HUDEP-2 (cell line): ENCODE measurements around the gene OVOL1.
A peak's percentile ranks its signal among the peaks of the same experiment; 100 is the strongest.
"Not testable (repeated sequence)": the region's sequence is repeated elsewhere in the genome, so short reads cannot be mapped to it uniquely, and the experiment has no call there.

Source experiments
- DNase-seq, 76 experiments: peaks; one replicate each; lab custom pipeline; 2025; ENCODE audit not compliant: unreplicated experiment in 76 of 76; lab: John Stamatoyannopoulos, UW

Gene OVOL1

DNA sequence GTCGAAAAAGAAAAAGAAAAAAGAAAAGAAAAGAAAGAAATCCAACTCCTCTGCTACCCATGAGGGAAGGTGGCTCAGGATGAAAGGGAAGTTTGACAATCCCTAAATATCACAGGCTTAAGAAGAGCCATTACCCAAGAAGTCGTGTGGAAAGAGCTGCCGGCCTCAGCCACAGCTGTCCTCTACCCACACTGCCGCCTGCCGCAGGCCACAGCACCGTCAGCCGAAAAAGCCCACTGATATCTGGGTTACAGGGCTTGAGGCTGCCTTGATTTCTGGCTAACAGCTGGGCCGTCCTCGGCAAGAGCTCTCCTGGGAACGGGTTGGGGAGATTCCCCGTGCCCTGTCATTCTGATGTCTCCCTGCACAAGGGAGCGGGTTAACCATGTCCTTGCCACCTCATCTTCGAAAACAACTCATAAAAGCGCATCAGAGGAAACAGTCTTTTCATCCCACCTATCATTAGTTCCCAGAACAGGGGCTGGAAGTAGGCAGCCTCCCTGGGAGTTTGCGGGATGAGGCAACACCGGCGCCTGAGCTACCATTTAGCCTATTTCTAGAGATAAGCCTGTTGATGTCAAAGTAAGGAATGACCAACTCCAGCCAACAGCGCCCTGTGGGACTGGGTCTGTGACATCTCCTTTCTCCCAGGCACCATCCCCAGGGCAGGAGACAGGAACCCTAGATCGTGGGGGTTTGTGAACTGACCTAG, 25.1 kb downstream of the OVOL1 start:
- DNase-seq, result no peak

DNA sequence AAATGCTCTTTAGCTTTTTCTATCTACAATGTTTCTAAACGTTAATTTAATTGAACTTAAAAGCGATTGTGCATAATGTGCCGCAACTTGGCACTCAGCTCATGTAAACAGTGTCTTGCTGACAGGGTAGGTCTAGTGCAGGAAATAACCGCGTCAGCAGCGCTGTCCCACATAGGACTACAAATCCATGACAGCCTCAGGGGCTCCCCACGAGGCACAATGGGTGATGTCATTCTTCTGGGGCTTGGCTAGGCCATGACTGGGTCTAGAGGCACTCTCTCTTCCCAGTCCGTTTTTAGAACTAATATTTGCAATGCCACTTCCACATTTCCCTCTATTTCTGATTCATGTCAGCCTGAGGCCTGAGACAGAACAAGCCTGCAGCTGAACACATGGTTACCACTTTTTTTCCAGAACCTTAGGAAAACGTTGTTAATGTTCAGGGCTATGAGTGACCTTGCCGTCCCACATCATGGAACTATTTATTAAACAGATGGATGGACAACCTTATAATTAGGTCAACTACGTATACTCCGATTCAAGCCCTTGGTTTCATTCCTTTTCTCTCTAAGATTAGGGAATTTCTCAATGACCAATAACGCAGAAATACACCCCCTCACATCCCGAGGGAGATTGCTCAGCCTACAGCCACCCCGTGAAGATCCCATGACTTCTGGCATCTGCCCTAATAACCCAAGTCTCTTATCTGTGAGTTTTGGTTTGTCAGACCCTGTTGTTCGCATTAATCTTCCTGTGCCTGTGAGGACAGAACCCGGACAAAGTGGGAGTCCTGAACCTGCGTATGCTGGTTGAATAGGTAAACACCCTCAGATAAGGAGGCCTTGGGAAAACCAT, 27.5 kb downstream of the OVOL1 start:
- DNase-seq, result no peak

DNA sequence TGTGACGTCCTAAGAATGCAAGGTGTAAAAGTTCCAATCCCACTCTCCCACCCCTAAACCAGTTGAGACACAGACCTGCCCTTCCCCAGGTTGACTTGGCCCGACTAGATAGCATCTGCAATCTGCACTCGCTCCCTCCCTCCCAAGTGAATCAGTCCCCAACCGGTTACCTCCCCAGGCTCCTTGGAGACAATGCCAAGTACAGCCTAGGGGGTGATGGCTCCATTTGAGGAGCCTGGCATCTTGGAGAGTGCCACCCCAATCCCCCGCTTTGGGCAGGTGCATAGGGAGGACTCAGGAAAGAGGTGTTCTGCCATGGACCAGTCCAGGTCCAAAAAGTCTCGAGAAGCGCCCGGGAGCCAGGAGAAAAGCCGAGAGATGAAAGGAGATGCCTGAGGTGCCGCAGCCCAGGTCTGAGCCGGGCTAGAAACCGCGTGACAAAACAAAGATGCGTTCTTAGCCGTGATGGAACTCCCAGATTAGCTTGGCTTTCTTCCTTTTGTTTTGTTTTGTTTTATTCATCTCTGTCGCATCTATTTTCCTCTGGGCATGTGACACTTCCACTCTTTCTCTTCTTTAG, 28.2 kb downstream of the OVOL1 start:
- DNase-seq, result no peak

DNA sequence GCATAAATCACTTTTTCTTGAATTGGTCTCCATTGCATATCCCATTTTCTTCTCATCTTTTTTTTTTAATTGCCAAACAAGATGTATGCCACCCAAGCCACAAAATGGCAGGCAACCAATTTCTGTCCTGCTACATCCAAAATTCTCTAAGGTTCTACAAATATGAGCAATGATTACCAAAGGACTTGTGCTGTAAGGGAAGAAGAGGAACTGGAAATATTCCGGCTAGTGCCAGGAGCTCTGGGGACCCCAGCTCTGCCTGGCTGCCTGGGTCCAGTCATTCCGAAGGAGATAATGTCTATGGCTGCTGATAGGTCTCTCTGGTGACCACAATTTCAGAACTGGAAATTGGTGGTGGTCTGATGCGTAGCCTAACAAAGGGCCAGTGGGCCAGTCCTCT, 29.8 kb downstream of the OVOL1 start:
- no peak for DNase-seq

DNA sequence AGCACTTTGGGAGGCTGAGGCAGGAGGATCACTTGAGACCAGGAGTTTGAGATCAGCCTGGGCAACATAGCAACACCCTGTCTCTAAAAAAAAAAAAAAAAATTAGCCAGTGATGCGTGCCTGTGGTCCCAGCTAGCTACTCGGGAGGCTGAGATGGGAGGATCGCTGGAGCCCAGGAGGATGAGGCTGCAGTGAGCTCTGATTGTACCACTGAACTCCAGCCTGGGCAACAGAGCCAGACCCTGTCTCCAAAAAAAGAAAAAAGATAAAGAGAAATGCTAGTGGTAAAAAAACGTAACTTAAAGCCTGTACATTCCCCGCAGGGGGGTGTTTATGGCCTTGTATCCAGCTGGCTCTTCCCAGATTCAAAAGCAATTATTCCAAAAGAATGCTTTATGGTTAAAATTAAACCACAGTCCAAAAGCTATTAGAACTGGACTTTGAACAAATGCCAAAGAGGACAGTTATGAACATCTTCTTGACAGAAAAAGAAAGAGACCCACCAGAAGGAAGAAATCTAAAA, 30.5 kb downstream of the OVOL1 start:
- DNase-seq, result no peak

DNA sequence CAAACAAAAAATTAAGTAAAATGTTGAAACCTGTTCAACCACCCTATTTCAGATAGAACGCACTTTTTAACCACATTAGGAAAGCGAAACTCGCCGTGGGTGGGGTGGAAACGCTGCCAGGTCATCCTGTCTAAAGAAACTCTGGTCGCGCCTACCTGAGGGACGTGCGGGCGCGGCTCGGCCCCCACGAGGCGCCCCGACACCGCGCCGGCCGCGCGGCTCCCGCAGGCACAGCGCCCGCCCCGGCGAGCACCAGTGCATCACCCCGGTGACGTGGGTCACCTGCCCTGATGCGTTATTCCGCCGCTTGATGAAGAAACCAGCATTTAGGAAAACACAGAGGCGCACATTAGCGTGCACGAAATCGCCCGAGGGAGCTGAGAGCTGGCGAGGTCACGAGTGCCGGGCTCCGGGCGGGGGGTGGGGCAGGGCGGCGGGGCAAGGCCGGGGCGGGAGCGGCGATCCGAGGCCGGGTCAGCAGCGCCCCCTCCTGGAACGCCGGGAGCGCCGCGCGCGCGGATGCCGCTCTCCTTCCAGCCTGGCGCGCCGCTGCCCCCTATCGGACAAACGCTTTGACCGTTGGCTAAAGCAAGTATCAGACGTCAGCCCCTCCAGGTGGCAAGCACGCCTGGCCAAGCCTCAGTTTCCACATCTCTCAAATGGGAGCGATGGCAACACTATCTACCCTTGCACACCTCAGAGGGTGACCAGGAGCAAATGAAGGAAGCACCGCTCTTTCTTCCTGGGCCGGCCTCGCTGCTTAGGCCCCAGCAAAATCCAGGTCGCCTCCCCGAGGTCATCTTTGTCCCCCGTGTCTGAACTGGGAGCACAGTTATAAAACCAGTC, 31.2 kb downstream of the OVOL1 start:
- DNase-seq, result peak in 74 of 76 experiments; percentile 35 to 95 (median 84)

DNA sequence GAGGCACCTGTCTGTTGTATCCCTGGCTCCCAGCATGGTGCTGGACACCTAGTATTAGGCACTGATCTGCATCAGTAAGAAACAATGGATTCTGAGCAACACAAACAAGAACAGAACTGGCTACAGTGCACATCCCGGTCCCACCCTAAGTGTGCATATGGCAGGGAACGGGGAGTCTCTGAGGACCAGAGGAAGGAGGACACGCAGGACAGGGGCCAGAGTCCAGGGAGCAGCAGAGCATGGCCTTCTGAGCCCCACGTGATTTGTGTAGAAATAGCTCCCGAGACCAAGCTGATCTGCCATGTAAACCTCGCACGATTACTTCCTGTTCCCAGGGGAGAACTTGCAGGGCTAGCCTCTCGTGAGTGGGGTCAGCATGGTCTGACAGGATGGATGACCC, 34.2 kb downstream of the OVOL1 start:
- DNase-seq, result no peak

DNA sequence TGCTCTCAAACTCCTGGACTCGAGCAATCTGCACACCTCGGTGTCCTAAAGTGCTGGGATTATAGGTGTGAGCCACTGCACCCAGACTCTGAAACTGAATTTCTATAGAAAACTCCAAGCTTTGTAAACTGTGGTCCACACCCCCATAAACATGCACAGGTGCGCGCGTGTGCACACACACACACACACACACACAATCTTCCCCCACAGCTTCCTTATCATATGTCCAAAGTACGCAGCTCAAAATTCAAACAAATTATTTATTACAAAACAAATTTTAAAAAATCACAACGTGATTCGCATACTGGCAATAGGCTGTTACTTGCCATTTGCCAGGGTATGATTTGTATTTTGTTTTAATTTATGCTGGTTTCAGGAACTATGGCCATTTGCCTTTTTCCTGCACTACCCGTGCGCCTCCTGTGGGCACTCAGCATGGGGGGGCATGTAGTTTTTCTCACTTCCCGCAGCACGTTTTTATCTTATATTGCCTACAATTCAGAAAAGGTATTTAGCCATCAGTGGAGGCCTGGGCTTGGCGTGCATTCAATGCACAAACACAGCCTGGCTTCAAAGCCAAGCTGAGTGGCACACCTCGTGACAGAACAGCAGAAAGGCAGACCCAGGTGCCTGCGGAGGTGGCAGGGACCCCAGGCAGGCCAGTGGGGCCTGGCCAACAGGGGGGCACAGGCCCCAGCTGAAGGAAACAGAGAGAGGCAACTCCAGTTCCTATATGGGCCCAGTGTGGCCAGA, 36.1 kb downstream of the OVOL1 start:
- no peak for DNase-seq

DNA sequence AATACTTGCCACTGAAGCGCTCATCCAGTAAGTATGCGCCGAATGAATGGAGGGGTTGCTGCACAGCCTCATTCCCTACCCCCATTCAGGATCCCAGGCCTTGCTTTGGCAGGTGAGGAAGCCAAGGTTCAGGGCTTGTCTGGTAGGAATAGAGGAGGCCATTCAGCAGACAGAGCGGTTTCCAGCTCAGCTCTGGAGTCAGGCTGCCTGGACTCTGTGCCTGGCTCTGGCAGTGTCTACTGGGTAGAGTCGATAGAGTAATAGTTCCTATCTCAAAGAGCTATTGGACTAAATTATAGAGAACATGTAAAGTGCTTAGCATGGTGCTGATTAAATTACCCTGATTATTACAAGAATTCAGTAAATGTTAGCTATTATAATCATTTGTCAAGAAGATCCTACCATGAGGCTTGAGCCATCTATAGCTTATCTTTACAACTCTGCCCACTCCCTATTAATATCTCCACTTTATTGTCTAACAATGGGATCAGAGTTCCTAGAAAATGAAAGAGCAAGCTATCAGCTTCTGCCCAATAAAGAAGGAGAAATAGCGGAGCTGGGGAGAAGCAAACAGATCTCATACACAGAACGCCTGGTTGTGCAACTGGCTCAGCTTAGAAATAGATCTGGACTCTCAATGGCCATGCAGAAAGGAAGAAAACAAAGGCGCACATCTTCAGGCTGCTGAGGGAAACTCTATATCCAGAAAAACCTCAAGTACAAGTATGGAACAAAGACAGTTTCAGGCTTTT, 40.3 kb downstream of the OVOL1 start:
- DNase-seq, result no peak

DNA sequence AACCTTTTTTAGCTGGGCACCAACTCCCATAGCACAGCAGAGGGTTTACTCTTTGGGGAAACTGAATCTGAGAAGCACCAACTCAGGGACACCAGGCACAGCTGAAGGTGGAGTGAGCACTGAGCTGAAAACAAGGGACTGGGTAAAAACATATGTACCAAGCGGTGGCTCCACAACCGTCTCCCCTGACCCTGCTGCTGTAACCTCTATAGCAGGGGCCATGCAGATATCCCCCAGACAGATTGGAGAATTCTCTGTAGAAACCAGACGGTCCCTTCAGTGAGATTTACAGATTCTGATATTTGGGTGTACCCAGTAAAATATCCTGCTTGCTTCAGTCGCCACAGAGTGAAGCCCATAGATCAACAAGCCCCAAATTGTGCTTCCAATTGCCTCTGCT, 42.6 kb downstream of the OVOL1 start:
- no peak for DNase-seq

DNA sequence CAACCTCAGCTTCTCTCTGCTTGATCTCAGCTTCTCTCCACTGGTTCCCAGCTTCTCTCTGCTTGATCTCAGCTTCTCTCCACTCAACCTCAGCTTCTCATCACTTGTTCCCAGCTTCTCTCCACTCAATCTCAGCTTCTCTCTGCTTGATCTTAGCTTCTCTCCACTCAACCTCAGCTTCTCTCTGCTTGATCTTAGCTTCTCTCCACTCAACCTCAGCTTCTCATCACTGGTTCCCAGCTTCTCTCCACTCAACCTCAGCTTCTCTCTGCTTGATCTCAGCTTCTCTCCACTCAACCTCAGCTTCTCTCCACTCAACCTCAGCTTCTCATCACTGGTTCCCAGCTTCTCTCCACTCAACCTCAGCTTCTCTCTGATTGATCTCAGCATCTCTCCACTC, 45.4 kb downstream of the OVOL1 start:
- DNase-seq, result not testable (repeated sequence)

DNA sequence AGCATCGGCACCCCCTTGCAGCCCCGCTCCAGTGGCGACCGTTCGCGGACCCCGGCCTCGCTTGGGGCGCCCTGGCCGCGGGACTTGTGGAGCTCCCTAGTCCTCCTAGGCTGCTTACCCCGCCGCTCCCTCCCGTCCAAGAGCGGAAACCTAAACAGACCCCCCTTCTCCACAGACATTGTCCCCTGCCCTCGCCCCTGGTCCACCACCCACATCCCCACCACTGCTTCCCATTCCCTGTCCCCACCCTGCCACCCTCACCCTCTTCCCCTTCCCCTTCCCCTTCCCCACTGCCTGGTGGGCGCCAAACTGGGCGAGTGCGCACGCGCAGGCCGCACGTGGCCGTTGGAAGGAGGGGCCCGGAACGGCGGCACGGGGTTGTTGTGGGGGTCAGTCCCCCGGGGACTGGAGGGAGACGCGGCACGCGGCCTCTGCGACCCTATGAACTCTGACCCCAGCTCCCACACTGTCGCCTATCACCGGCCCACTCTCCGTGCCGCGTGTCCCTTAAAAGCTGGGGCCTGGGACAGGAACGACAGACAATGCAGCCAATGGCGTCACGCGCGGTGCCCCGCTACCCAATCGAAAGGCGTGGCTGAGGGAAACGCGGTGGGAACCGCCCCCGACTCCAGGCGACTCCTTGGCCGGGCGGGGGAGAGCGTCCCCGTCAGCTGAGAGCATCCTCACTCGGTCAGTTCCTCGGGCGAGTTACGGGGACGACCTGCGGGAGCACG, 46.6 kb downstream of the OVOL1 start, which contains the start of gene SNX32:
SNX32 (plus strand) TSS at position 667 of the 734 bp plus-strand sequence. CDS start 103 bp downstream, outside the sequence.
- DNase-seq, result peak in 74 of 76 experiments; percentile 19 to 95 (median 90)

DNA sequence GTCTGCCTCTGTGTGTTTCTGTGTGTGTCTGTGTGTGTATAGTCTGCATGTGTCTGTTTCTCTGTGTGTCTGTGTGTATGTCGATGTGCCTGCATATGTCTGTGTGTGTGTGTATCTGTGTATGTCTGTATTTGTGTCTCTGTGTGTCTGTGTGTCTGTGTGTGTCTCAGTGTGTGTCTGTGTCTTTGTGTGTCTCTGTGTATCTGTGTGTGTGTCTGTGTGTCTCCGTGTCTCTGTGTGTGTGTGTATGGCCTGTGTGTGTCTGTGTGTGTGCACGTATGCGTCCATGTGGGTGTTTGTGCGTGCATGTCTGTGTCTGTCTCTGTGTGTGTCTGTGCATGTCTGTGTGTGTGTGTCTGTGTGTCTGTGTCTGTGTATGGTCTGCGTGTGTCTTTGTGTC, 47.3 kb downstream of the OVOL1 start:
- DNase-seq, result no peak

DNA sequence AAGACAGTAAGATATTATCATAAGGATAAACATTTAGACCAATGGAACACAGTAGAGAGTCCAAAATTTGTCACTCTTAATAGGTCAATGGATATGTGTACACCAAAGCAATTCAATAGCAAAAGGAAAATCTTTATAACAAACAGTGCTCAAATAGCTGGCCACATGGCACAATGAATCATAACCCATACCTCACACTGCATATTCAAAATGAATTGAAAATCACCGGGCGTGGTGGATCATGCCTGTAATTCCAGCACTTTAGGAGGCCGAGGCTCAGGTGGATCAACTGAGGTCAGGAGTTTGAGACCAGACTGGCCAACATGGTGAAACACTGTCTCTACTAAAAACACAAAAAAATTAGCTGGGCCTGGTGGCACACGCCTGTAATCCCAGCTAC, 55.3 kb downstream of the OVOL1 start:
- no peak for DNase-seq

DNA sequence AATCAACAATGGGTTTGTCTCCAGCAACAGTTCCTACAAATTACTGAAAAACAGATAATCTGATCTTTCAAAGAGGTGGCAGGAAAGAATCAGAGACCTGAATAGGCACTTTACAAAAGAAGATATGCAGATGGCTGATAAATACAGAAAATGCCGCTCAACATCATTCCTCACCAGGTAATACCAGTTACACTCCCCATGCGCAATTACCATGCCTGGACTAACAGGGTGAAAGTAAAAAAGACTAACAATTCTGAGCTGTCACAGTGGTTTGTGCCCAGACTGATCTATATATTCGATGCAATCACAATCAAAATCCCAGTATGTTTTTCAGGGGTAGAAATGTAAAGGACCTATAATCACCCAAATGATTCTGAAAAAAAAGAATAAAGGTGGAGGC, 56.9 kb downstream of the OVOL1 start:
- DNase-seq, result no peak

DNA sequence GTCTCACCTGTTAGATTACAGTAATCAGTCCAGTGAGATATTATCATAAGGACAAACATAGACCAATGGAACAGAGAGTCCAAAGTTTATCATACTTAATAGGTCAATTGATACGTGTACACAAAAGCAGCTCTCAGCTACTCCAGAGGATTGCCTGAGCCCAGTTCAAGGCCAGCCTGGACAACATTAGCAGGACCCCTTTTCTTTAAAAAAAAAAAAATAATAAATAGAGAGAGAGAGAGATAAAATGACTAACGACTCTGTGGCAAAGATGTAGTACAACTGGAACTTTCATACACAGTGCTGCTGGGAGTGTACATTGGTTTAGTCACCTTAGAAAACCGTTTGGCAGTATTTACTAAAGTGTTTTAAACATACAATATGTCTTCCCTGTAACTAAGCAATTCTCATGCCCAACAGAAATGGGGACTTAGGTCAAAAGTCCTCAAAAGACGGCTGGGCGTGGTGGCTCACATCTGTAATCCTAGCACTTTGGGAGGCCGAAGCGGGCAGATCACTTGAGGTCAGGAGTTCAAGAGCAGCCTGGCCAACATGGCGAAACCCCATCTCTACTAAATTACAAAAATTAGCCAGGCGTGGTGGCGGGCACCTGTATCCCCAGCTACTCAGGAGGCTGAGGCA, 57.5 kb downstream of the OVOL1 start:
- DNase-seq, result no peak
